ENCODE data around the gene SLC25A40.
"Not testable (repeated sequence)": the region's sequence is repeated elsewhere in the genome, so short reads cannot be mapped to it uniquely, and the experiment has no call there.

SLC25A40 gene

GRCh38 chr7:87876040-87876868 is at the start of gene SLC25A40, which contains the start of gene DBF4:
SLC25A40 (minus strand) TSS chr7:87876360; CDS start chr7:87858727, 17,633 bp downstream.
DBF4 (plus strand) TSS chr7:87876493; CDS start chr7:87876733, 240 bp downstream.
- peak; percentile 89 for DNase-seq

- not testable (repeated sequence) for DNase-seq
Observed at GRCh38 chr7:87922759-87923395, 46.7 kb upstream of the SLC25A40 start.

GRCh38 chr7:87920578-87920977 is 44.4 kb upstream of the SLC25A40 start:
- DNase-seq, result no peak

DNA sequence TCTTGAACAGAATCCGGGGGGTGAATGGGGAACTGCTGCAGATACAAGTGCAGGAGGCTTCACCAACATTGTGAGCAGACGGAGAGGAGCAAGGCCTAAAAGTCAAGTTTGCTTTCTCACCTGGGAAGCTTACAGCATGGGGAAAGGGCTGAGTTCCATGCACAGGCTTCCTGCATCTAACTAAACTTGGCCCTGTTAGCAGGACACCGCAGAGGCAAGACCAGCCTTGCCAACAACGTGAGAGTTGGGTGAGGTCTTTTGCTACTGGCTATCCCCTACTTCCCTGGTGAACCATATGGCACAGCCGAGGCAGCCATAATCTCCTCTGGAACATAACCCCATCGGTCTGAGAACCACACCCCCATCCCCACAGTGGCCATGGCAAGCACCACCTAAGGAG is 43.7 kb upstream of the SLC25A40 start:
- no peak for DNase-seq

- DNase-seq, result no peak
Observed at GRCh38 chr7:87918740-87919139, 42.6 kb upstream of the SLC25A40 start.

- no peak for DNase-seq
Observed at GRCh38 chr7:87912121-87912520, 36.0 kb upstream of the SLC25A40 start.

GRCh38 chr7:87908814-87909213 is 32.7 kb upstream of the SLC25A40 start:
- not testable (repeated sequence) for DNase-seq

- not testable (repeated sequence) for DNase-seq
Observed at GRCh38 chr7:87907136-87907906, 31.2 kb upstream of the SLC25A40 start.

DNA sequence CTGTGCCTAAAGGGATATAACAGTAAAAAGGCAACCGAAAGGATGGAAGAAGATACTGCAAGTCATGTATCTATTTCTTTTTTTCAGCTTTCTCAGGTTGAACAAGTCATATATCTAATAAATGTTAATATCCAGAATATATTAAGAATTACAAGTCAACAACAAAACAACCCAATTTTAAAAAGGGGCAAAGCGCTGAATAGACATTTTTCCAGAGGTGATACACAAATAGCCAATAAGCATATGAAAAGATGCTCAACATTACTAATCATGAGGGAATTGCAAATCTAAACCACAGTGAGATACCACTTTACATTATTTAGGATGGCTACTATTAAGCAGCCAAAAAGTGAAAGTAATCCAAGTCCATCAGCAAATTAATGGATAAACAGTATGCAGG is 23.1 kb upstream of the SLC25A40 start:
- no peak for DNase-seq

GRCh38 chr7:87895363-87895762 is 19.2 kb upstream of the SLC25A40 start:
- DNase-seq, result no peak

GRCh38 chr7:87886875-87887274 is 10.7 kb upstream of the SLC25A40 start:
- no peak for DNase-seq

GRCh38 chr7:87885018-87885417 is 8.9 kb upstream of the SLC25A40 start:
- DNase-seq, result no peak

GRCh38 chr7:87882151-87882937 is 6.2 kb upstream of the SLC25A40 start:
- no peak for DNase-seq

GRCh38 chr7:87878208-87878735 is 2.1 kb upstream of the SLC25A40 start:
- no peak for DNase-seq

DNA sequence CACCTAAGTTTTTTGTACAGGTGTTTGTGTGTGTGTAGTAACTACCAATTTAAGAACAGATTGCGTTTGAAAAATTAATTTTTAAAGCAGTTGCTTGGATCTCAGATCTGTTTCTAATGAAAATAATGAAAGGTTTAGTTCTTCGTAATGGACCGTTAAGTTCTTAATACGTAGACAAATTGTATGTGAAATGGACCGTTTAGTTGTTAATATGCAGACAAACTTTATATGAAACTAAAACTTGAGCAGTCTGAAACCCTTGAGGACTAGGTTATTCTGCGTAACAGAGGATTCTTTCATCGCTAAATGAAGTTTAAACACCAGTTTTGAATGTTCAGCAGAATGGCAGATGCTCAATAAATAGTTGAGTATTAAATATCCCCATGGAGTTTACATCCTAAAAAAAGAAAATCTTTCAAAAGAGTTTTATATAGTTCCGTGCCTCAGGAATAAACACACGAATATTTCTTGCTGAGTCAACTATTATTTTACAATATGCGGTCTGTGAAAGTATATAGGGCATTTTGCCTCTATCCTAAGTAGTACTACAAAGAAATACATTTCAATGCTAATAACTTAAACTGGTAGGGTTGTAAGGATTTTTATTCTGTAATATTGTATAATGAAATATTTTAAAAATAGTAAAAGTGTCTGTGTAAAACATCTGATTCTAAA is 1.3 kb upstream of the SLC25A40 start:
- no peak for DNase-seq

- DNase-seq, result no peak
Observed at GRCh38 chr7:87876869-87877234, 692 bp upstream of the SLC25A40 start.

DNA sequence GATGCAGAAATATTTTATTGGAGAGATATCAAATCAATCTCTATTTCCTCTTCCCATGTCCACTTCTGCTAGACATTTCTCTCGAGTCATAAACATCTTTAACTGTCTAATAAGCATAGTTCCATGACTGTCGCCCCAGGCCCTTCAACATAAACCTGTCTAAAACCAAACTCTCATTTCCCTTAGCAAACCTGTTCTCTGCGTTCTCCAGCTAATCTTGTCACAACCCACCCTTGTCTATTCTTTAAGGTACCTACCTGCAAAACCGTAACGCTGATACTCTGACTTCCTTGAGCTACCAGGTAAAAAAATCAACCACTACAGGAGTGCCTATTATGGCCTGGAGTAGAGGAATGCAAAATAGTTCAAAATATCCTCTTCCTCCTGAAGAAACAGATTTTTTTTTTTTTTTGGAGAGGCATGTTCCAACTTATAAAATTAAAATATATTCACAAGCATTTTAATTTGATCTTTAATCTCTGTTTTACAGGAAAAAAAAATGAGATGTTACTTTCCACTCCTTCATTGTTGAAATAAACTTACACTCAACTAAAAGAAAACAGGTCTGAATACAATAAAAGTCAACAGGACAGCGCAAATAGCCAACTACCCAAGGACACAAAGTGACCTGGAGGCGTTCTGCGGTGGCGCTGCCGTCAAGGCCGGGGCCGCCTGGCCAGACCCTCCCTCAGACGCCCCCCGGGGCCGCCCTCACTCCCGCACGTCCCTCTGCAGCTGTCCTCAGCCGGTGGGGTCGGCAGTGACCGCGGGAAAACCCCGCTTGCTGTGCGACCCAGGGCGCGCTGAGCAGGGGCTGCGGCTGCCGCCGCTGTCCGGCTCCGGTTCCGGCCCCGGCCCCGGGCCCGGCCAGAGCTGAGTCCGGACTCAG is 765 bp downstream of the SLC25A40 start:
- no peak for DNase-seq

GRCh38 chr7:87874066-87874465 is 2.1 kb downstream of the SLC25A40 start:
- DNase-seq, result no peak

DNA sequence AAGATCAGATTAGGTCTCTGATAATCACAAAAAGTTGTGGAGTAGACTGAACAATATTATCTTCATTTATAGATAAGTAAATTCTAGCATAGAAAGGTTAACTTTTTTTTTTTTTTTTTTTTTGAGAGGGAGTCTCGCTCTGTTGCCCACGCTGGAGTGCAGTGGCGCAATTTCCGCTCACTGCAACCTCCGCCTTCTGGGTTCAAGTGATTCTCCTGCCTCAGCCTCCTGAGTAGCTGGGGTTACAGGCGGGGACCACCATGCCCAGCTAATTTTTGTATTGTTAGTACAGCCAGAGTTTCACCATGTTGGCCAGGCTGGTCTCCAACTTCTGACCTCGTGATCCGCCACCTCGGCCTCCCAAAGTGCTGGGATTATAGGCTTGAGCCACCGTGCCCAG is 2.8 kb downstream of the SLC25A40 start:
- not testable (repeated sequence) for DNase-seq

- no peak for DNase-seq
Observed at GRCh38 chr7:87872346-87872745, 3.8 kb downstream of the SLC25A40 start.

GRCh38 chr7:87870471-87870870 is 5.7 kb downstream of the SLC25A40 start:
- DNase-seq, result no peak
